Measurements from ENCODE around the gene SRPK1.

Gene SRPK1

DNA sequence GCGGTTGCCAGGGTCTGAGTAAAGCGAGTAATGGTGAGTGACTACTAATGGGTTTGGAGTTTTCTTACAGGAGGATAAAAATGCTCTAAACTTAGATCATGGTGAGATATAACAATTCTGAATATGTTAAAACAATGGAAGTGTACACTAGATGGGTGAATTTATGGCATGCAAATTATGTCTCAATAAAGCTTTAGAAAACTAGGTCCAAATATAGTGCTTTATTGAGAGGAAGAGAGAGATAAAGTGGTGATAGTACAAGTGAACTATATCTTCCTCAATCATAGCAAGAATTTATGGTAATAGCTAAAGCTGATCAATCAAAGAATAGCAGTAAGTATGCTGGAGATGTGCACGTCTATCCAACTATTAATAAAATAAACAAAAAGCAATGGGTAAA lies 23.9 kb downstream of the SRPK1 start:
- no peak for FAIRE-seq

- FAIRE-seq: no peak
Measured at GRCh38 chr6:35896228-35896627, 24.7 kb downstream of the SRPK1 start.

- no peak for FAIRE-seq
Measured at GRCh38 chr6:35895560-35895959, 25.3 kb downstream of the SRPK1 start.

DNA sequence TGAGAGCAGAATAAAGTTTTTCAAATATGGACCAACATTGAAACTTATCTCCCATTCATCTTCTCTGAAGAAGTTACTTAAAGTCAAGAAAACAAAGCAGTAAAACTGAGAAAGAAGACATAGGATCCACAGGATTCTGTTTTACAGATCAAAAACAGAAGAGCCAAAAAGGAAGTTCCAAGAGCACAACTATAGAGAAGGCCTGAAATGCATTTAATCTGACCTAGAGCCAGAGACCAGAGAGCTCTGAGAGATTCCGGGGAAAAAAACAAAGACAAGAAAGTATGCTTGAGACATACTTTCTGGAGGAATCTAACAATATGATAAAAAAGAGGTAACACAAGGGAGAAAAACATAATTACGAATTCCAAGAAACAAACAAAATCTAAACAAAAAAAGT lies 26.1 kb downstream of the SRPK1 start:
- FAIRE-seq: no peak

DNA sequence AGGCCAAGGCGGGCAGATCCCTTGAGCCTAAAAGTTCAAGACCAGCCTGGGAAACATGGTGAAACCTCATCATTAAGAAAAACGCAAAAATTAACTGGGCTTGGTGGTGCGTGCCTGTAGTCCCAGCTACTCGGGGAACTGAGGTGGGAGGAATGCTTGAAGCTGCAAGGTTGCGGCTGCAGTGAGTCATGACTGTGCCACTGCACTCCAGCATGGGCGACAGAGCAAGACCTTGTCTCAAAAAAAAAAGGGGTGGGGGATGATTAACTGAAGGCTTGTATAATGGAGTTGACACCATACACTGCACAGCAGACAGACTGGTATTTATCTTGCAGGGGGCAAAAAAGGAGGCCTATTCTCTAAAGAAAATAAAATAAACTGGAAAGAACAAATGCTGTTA lies 27.7 kb downstream of the SRPK1 start:
- FAIRE-seq: no peak

DNA sequence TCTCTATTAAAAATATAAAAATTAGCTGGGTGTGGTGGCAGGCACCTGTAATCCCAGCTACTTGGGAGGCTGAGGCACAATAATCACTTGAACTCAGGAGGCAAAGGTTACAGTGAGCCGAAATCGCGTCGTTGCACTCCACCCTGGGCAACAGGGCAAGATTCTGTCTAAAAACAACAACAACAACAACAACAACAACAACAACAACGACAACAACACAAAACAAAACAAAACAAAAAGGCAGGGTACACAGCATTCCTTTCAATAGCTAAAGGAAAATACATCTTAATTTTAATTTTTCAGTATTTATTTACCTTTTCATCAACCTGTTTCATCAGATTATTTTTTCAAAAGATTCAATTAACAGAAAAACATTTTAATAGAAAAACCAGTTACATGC lies 28.4 kb downstream of the SRPK1 start:
- no peak for FAIRE-seq

GRCh38 chr6:35879151-35879550 lies 41.7 kb downstream of the SRPK1 start:
- no peak for FAIRE-seq

GRCh38 chr6:35876902-35877301 lies 44.0 kb downstream of the SRPK1 start:
- FAIRE-seq: no peak

GRCh38 chr6:35874730-35875129 lies 46.2 kb downstream of the SRPK1 start:
- FAIRE-seq: no peak

GRCh38 chr6:35859367-35859766 lies 61.5 kb downstream of the SRPK1 start:
- FAIRE-seq: no peak

DNA sequence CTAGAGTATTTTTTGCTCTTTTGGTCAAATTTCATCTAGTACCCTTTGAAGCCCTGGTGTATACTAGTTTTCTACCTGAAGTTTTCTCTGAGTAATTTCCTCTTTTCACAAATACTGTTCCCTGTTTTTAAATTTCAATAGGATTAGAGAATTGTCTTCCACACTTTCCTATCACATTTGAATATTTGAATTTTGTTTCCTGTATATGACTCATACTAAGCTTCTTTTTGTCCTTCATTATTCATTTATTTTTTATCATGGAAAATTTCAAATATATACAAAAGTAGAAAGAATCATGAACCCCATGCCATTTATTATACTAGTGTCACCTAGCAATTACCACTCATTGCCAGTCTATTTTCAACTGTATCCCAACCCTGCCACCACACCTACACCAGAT lies 63.0 kb downstream of the SRPK1 start:
- no peak for FAIRE-seq

DNA sequence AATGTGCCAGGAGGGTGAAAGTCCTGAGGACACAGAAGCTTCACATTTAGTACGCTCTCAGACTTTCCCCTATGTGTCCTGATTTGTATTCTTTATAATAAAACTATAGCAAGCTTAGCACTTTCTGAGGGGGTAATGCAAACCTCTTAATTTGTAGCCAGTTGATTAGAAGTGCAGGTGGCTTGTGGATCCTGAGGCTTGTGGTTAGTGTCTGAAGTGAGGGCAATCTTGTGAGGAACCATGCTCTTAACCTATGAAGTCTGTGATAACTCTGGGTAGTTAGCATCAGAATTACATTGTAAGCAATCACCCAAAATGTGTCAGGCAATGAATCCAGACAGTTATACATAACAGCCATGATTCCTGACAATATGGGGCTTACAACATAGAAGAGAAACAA lies 64.6 kb downstream of the SRPK1 start:
- no peak for FAIRE-seq

DNA sequence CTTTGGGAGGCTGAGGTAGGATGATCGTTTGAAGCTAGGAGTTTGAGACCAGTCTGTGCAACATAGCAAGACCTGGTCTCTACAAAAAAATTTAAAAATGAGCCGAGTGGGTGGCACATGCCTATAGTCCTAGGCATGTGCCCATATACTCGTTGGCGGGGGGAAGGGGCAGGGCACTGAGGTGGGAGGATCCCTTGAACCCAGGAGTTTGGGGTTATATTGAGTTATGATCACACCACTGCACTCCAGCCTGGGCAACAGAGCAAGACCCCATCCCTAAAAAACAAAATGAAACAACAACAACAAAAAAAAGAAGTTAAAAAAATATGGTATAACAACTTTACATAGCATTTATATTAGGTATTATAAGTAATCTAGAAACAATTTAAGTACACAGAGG lies 67.9 kb downstream of the SRPK1 start:
- no peak for FAIRE-seq

DNA sequence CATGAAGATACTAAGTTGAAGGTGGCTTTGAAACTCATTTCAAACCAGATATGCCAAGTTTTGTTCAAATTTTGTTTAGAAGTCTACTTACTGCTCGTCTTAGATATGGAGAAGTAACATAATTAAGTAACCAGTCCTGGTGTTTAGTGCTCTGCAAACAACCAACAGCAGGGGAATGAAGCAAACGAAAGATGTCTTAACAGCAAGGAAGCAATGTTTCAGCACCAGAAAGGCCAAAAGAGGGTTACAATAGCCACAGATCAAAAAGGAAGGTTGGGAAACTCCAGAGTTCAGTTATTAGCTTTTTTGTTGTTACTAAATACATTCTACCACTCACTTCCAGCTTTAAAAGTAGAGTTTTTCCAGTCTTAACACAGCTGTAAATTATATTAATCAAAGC lies 70.7 kb downstream of the SRPK1 start:
- FAIRE-seq: no peak

DNA sequence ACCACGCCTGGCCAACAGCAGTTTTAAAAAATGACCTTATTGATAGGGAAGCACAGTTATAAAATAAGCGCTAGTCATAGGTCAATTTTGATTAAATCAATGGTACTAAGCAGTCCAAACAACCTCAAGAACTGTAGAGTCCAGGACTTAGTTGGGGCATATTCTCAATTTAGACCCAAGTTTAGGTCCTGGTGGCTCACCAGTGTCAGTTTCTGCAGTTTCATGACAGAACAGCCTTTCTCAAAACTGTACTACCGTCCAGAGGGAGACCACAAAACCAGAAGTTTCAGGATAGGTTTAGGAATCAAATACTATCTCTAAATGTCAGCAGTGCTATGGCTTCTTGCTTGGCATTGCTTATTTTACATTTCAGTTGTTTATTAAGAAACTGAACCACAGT lies 76.6 kb downstream of the SRPK1 start:
- FAIRE-seq: no peak

DNA sequence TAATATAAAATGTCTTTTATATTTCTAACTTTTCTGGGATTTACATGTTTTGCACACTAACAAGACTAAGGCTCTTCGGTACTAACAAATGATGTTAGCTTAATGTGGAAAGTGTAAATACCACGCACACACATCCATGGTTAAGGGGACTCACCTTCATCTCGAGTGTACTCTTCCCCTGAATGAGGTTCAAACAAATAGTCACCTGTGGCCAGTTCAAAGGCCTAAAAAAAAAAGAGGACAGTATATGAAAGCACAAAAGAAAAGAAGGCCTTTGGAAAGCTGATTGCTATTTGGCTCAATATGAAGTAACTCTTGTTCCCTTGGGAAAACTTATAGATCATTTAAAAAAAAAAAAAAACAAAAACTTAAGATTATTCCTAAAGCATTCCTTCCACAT lies 78.5 kb downstream of the SRPK1 start:
- no peak for FAIRE-seq

DNA sequence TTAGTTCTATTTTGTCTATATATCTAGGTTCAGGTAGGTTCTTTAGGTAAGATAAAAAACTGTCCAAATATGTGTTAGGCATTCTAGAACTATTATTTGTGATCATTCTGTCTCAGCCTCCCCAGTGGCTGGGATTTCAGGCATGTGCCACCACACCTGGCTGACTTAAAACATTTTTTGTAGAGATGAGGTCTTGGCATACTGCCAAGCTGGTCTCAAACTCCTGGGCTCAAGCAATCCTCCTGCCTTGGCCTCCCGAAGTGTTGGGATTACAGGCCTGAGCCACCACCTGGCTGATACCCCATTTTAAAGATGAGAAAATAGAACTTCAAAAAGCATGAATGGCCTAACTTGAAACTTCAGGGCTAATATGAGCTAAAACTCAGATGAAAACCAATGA lies 81.9 kb downstream of the SRPK1 start:
- FAIRE-seq: no peak

DNA sequence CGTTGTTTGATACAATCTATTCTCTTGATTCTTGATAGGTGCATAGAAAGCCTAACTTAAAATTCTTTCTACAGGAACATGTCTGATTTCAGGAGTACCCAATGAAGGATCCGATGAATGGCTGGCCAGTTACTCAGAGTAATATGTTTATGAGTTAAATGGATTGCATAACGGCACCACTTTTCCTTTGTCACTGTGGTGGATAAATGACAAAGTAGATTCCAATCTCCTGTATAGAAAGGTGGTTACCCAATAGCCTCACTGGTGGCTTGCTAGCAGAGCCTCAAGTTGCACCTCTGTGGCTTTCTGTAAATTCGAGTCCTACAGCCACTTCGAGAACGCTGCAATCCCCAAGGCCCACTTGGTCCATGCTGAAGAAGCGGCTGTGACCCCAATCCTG lies 87.4 kb downstream of the SRPK1 start:
- no peak for FAIRE-seq

DNA sequence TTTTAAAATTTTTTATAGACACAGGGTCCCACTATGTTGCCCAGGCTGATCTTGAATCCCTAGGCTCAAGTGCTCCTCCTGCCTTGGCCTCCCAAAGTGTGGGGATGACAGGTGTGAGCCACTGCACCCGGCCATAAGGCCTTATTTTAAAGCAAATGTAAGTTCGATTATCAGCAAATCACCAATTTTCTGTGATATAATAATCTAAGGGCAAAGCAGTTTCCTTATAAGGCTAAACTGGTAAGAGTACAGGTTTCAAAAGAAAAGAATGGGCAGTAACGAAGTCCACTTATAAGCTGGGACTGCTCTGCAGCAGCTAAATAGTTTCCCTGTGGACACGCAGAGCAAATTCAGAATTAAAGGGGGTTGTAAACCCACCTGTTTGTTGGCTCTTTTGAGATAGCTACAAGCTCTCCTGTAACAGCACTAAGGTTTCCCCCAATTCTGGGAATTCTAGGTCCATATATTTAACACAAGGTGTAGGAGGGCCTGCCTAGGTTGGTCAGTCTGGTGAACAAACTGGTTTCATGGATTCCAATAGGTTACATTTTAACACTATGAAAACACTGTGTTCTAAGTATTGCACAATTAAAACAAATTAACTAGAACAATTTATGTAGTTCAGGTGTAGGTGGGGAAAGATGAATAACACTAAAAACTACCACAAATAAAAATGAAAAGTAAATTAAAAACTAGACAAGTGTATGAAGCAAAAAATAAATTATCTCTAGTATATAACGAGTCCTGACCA lies 89.5 kb downstream of the SRPK1 start:
- no peak for FAIRE-seq

DNA sequence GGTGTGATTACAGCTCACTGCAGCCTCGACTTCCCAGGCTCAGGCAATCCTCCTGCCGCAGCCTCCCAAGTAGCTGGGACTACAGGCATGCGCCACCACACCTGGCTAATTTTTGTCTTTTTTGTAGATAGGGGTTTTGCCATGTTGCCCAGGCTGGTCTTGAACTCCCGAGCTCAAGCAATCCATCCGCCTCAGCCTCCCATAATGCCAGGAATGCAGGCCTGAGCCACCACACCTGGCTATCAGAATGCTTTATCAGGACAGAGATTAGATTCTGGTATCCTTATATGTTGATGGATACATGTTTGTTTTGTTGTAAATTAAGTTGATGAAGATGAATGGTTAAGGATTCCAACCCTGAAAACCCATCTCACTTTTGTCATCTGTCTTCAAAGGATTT lies 91.6 kb downstream of the SRPK1 start:
- no peak for FAIRE-seq

GRCh38 chr6:35824552-35825192 lies 96.2 kb downstream of the SRPK1 start:
- no peak for FAIRE-seq

DNA sequence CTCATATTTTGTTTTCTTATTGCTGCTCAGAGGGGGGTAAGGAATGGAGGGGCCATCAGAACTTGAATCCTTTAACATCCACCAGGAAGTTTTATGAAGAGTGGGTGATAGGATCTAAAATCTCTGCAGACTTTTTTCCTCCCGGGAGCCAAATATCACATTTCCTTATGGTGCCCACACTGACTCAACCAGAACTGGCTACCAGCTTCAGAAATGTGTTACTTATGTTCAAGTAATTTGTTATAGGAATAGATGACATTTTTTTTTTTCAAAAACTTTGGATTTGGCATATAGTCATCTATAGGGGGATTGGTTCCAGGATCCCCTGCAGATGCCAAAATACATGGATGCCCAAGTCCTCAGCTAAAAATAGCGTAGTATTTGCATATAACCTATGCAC lies 97.3 kb downstream of the SRPK1 start:
- FAIRE-seq: no peak

DNA sequence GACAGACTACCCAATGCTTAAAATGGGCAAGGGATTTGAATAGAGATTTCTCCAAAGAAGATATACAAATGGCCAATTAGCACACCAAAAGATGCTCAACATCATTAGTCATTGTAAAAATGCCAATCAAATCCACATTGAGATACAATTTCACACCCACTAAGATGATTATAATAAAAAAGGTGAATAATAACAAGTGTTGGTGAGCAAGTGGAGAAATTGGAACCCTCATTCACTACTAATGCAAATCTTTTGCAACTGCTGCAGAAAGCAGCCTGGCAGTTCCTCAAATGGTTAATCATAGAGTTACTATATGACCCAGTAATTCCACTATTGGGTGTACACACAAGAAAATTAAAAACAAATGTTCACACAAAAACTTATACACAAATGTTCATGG lies 103.4 kb downstream of the SRPK1 start:
- no peak for FAIRE-seq

DNA sequence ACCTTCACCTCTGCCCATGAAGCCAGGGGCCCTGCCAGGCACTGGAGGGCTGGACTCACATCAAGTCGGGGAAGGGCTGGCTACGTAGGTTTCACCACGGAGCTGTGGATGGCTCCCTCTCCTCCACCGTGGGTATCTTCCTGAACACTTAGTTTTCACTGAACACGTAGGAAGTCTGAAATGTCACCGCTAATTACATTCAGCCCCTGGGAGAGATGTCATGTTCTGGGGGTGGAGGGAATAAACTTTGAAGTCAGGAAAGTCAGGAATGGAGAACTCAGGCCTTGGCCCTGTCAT lies 109.3 kb downstream of the SRPK1 start:
- no peak for FAIRE-seq

DNA sequence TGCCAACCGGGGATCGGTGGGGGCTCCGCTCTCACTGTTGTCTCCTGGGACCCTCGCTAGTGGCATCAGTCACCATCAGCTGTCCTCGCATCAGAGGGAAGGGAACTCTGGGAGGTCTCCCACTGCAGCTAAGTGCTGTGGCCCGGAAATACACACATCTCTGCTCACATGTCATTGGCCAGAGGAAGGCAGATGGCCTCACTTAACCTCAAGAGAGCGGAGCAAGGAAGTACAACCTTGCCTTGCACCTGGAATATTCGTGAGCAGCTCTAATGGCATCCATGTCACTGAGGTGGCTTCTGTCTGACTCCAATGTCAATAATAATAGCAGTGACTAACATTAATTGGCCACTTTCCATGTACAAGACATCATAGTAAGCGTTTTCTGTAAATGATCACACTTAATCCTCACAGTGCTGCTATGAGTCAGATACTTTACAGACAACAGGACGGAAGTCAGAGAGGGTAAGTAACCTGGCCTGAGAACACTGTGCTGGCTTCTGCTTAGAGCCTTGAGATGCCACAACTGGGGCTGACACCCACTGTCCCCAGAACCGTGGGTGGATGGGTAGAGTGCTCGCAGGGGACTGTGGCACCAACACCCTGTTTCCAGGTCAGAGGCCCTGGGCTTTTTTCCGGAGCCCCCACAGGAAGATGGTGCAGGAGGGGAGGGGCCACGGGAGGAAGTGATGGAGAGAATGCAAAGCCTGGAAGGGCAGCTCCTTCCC lies 109.8 kb downstream of the SRPK1 start:
- no peak for FAIRE-seq

Measured in A204.1 (cell line).